Neutrophil (primary cell): Measurements from ENCODE around the gene OBSCN.

Source experiments
- H3K27ac ChIP-seq: fragments of 200-600 bp; sonication (generic); 2 replicates; pipeline ENCODE4 v1.5.1; 2016; ENCODE audit warnings: mild to moderate bottlenecking, moderate library complexity
- H3K27me3 ChIP-seq: fragments of 200-600 bp; sonication (generic); 2 replicates; pipeline ENCODE4 v1.6.0; 2016; ENCODE audit warnings: mild to moderate bottlenecking
- H3K36me3 ChIP-seq: fragments of 200-600 bp; sonication (generic); 2 replicates; pipeline ENCODE4 v1.5.1; 2017
- H3K4me1 ChIP-seq, 2 experiments: fragments of 200-600 bp in 1 of 2; sonication (generic) in 1 of 2; 1 replicate in 1 of 2; 2 replicates in 1 of 2; pipeline versions ENCODE4 v1.5.1 to v1.6.1; 2013 to 2016; ENCODE audit warnings: low read depth in 1 of 2, low read length in 1 of 2, mild to moderate bottlenecking in 1 of 2, moderate library complexity in 1 of 2; ENCODE audit not compliant: control insufficient read depth in 1 of 2, insufficient read depth in 1 of 2
- H3K4me3 ChIP-seq, 2 experiments: fragments of 200-600 bp in 1 of 2; sonication (generic) in 1 of 2; 1 replicate in 1 of 2; 2 replicates in 1 of 2; pipeline ENCODE4 v1.5.1; 2013 to 2016; ENCODE audit warnings: low read depth in 1 of 2, low read length in 1 of 2, mild to moderate bottlenecking in 1 of 2, moderate library complexity in 1 of 2
- H3K9me3 ChIP-seq: fragments of 200-600 bp; sonication (generic); 2 replicates; pipeline ENCODE4 v1.5.1; 2016
- TF ChIP-seq, protein P1 (sequence below): fragments of 200-600 bp; sonication (generic); IDR thresholded peaks from 2 replicates; pipeline ENCODE4 v1.5.1; 2016; ENCODE audit warnings: antibody characterized with exemption

Gene OBSCN

GRCh38 chr1:228411548-228412430, 203.9 kb downstream of the OBSCN start:
- TF ChIP-seq, protein P1, sequence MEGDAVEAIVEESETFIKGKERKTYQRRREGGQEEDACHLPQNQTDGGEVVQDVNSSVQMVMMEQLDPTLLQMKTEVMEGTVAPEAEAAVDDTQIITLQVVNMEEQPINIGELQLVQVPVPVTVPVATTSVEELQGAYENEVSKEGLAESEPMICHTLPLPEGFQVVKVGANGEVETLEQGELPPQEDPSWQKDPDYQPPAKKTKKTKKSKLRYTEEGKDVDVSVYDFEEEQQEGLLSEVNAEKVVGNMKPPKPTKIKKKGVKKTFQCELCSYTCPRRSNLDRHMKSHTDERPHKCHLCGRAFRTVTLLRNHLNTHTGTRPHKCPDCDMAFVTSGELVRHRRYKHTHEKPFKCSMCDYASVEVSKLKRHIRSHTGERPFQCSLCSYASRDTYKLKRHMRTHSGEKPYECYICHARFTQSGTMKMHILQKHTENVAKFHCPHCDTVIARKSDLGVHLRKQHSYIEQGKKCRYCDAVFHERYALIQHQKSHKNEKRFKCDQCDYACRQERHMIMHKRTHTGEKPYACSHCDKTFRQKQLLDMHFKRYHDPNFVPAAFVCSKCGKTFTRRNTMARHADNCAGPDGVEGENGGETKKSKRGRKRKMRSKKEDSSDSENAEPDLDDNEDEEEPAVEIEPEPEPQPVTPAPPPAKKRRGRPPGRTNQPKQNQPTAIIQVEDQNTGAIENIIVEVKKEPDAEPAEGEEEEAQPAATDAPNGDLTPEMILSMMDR, result no peak
- no peak overlapping the region for H3K4me3 ChIP-seq
- H3K27ac ChIP-seq, result no peak overlapping the region
- peaks cover 9 to 15% of the 10 kb centered on the region in 2 experiments for H3K4me1 ChIP-seq
- H3K27me3 ChIP-seq, result peaks cover 35% of the 10 kb centered on the region
- H3K36me3 ChIP-seq, result peaks cover 14% of the 10 kb centered on the region
- no peaks in the 10 kb centered on the region for H3K9me3 ChIP-seq

DNA sequence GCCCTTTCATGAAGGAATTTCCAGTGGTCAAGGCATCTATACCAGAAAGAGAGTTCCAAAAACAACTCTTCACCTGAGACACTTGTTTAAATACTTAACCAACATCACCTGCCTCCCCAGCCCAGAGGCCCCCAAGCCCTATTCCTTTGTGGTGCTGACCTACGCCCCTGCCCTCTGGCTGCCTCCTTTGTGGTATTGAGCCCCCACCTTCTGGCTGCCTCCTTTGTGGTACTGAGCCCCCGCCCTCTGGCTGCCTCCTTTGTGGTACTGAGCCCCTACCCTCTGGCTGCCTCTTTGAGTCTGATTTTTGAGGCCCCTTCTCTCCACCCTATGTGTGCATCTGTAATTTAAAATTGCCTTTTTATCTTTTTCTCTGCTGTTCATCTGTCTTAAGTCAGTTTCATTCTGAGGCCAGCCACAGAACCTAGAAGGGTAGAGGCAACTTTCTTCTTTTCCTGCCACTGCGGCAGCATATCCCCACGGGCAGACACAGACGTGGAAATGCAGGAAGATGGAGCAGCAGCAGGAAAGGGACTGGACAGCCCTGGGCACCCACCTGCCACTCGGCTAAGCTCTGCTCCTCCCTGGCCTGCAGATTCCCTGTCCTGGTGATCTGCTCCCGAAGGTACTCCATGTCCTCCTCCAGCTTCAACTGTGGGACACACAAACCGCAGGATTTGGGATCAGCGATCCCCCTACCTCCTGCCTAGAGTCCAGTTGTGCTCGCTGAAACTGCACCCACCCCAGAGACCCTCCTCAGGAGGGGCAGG, 205.6 kb downstream of the OBSCN start:
- H3K36me3 ChIP-seq, result peaks cover 14% of the 10 kb centered on the region
- peaks cover 0 to 6% of the 10 kb centered on the region in 2 experiments for H3K4me1 ChIP-seq
- H3K27me3 ChIP-seq, result peaks cover 51% of the 10 kb centered on the region
- no peaks in the 10 kb centered on the region for H3K9me3 ChIP-seq
- TF ChIP-seq, protein P1, result no peak
- H3K4me3 ChIP-seq, result no peak overlapping the region
- no peak overlapping the region for H3K27ac ChIP-seq

DNA sequence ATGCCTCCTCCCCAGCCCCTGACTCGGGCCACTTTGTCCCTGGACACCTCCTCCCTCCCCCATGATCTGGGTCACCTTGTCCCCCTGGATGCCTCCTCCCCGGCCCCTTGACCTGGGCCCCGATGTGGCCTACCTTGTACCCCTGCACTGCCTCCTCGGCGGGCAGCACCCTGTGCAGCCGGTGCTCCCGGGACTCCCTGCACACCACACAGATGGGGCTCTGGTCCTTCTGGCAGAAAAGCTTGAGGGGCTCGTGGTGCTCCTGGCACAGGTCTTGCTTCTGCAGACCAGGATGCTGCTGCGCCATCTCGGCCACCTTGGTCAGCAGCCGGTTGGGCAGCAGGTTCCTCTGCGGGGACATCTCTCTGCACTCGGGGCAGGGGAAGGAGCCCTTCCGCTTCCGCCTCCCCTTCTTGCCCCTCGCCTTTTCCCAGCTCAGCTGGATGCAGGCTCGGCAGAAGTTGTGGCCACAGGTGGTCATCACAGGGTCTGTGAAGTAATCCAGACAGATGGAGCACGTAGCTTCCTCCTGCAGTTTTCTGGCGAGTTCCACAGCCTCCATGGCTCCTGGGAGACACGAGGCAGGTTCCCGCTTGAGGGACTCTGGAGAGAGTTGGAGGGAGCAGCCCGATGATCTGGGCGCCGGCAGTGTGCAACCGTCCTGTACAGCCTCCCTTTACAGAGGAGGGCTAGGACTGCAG, 206.8 kb downstream of the OBSCN start:
- Histone ChIP-seq H3K9me3 (no peaks in the 10 kb centered on the region), H3K27ac (no peak overlapping the region), H3K36me3 (peaks cover 14% of the 10 kb centered on the region), H3K27me3 (peaks cover 63% of the 10 kb centered on the region), H3K4me1 (peaks cover 0 to 6% of the 10 kb centered on the region in 2 experiments), H3K4me3 (no peak overlapping the region)
- TF ChIP-seq, protein P1, result no peak

- Histone ChIP-seq H3K27ac (no peak overlapping the region), H3K27me3 (peaks cover 69% of the 10 kb centered on the region), H3K9me3 (no peaks in the 10 kb centered on the region), H3K4me1 (peaks cover 0 to 6% of the 10 kb centered on the region in 2 experiments), H3K36me3 (peaks cover 12% of the 10 kb centered on the region), H3K4me3 (no peak overlapping the region)
- TF ChIP-seq, protein P1, result no peak
Observed at GRCh38 chr1:228415221-228415620, 207.4 kb downstream of the OBSCN start.

GRCh38 chr1:228415853-228416216, 208.0 kb downstream of the OBSCN start:
- peaks cover 75% of the 10 kb centered on the region for H3K27me3 ChIP-seq
- TF ChIP-seq, protein P1, result no peak
- no peaks in the 10 kb centered on the region for H3K9me3 ChIP-seq
- peaks cover 6% of the 10 kb centered on the region for H3K36me3 ChIP-seq
- peaks cover 0 to 6% of the 10 kb centered on the region in 2 experiments for H3K4me1 ChIP-seq
- H3K27ac ChIP-seq, result no peak overlapping the region
- H3K4me3 ChIP-seq, result no peak overlapping the region
